Astrocyte (in vitro differentiated cells and primary cell): ENCODE measurements around the gene CEACAM19. TPM values are rescaled to one million over a fixed set of nuclear protein-coding genes. Genes with fewer than 3 reads are reported as not detected.

Experiments used
- DNase-seq: peaks from one replicate; pipeline ENCODE4 v3.0.0-alpha.2; 2010; ENCODE audit warnings: low read depth
- FAIRE-seq: peaks from 2 replicates; lab custom pipeline; 2011; peaks lifted over from hg19 to GRCh38; lab: Jason Lieb, UNC
- H2AFZ ChIP-seq: 2 replicates; pipeline ENCODE4 v1.6.0; 2012; ENCODE audit warnings: low read depth, low read length, inconsistent platforms
- H3K27ac ChIP-seq: 2 replicates; pipeline ENCODE4 v1.5.1; 2011; ENCODE audit warnings: low read depth, low read length, inconsistent platforms
- H3K27me3 ChIP-seq: 2 replicates; pipeline ENCODE4 v1.6.0; 2011; ENCODE audit warnings: low read length, inconsistent platforms; ENCODE audit not compliant: insufficient read depth
- H3K36me3 ChIP-seq: 2 replicates; pipeline ENCODE4 v1.5.1; 2011; ENCODE audit warnings: low read length, inconsistent platforms; ENCODE audit not compliant: insufficient read depth
- H3K4me1 ChIP-seq: 2 replicates; pipeline ENCODE4 v1.5.1; 2011; ENCODE audit warnings: low read length, inconsistent platforms; ENCODE audit not compliant: insufficient read depth
- H3K4me2 ChIP-seq: 2 replicates; pipeline ENCODE4 v1.6.0; 2012; ENCODE audit warnings: low read length, inconsistent platforms
- H3K4me3 ChIP-seq: 2 replicates; pipeline ENCODE4 v1.5.1; 2011; ENCODE audit warnings: low read depth, mild to moderate bottlenecking, low read length, inconsistent platforms; ENCODE audit not compliant: insufficient read depth
- H3K79me2 ChIP-seq: 2 replicates; pipeline ENCODE4 v1.6.0; 2012; ENCODE audit warnings: mild to moderate bottlenecking, low read length, inconsistent platforms; ENCODE audit not compliant: insufficient read depth
- H3K9ac ChIP-seq: 2 replicates; pipeline ENCODE4 v1.6.0; 2012; ENCODE audit warnings: mild to moderate bottlenecking, low read length, inconsistent platforms
- H3K9me3 ChIP-seq: 2 replicates; pipeline ENCODE4 v1.5.1; 2012; ENCODE audit warnings: low read depth, mild to moderate bottlenecking, low read length, inconsistent platforms; ENCODE audit not compliant: insufficient read depth
- H4K20me1 ChIP-seq: 2 replicates; pipeline ENCODE4 v1.6.0; 2012; ENCODE audit warnings: low read length, inconsistent platforms; ENCODE audit not compliant: insufficient read depth
- H3K27ac Mint-ChIP-seq: one replicate; pipeline ENCODE4 v1.8.0; 2021; ENCODE audit warnings: mild to moderate bottlenecking, mixed read lengths; ENCODE audit not compliant: unreplicated experiment
- H3K27me3 Mint-ChIP-seq: one replicate; pipeline ENCODE4 v1.8.0; 2021; ENCODE audit warnings: low read depth, mixed read lengths; ENCODE audit not compliant: unreplicated experiment
- H3K36me3 Mint-ChIP-seq: one replicate; pipeline ENCODE4 v1.8.0; 2021; ENCODE audit warnings: low read depth, mixed read lengths; ENCODE audit not compliant: unreplicated experiment
- H3K4me1 Mint-ChIP-seq: one replicate; pipeline ENCODE4 v1.8.0; 2021; ENCODE audit warnings: low read depth, mixed read lengths; ENCODE audit not compliant: unreplicated experiment
- H3K4me3 Mint-ChIP-seq: one replicate; pipeline ENCODE4 v1.8.0; 2021; ENCODE audit warnings: mild to moderate bottlenecking, moderate library complexity, mixed read lengths; ENCODE audit not compliant: unreplicated experiment
- H3K9me3 Mint-ChIP-seq: one replicate; pipeline ENCODE4 v1.8.0; 2021; ENCODE audit warnings: mild to moderate bottlenecking, mixed read lengths; ENCODE audit not compliant: unreplicated experiment
- EZH2 ChIP-seq: IDR thresholded peaks from 2 replicates; pipeline ENCODE4 v1.6.1; 2012; ENCODE audit warnings: mild to moderate bottlenecking, low read length, inconsistent platforms; ENCODE audit not compliant: insufficient read depth
- total RNA-seq: library from RNA; stranded (reverse); gene quantifications from 2 replicates; pipeline ENCODE4 v1.2.1, GENCODE V29; 2021
- TF ChIP-seq, protein P1 (sequence below): IDR thresholded peaks from 2 replicates; pipeline ENCODE4 v1.5.1; 2011; ENCODE audit warnings: low read depth, mild to moderate bottlenecking, inconsistent platforms, low read length, moderate library complexity; ENCODE audit not compliant: insufficient read depth

The CEACAM19 gene
- total RNA-seq, 1 donor from 2014 or later, result 8.0 TPM

DNA sequence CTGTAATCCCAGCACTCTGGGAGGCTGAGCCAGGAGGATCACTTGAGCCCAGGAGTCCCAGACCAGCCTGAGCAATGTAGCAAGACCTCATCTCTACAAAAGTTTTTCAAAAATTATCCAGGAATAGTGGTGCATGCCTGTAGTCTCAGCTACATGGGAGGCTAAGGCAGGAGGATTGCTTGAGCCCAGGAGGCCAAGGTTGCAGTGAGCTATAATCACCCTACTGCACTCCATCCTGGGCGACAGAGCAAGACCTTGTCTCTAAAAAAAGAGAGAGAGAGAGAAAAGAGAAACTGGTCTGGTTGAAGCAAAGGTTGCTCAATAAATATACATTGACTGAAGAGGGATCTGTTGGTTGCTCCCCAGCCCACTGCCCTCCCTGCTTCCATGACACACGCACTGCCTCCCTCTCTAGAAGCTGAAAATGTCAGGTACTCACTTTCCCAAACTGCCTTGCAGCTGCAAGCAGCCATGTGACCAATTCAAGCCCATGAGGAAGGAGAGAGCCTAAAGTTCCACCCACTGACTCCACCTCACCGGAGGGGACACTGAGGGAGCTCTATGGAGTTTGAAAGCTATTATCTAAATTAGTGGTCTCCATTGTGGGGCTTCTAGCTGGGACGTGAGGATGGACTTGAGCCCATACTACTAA lies 41.7 kb downstream of the CEACAM19 start:
- Mint-ChIP-seq H3K36me3 (peaks cover 3% of the 10 kb centered on the region), H3K9me3 (peaks cover 6% of the 10 kb centered on the region), H3K4me3 (no peak overlapping the region), H3K27ac (no peak overlapping the region), H3K27me3 (peaks cover 2% of the 10 kb centered on the region), H3K4me1 (peaks cover under 1% of the 10 kb centered on the region)
- Histone ChIP-seq H3K36me3 (no peaks in the 10 kb centered on the region), H4K20me1 (no peaks in the 10 kb centered on the region), H3K4me3 (no peak overlapping the region), H3K27ac (no peak overlapping the region), H3K4me1 (no peaks in the 10 kb centered on the region), H3K27me3 (no peaks in the 10 kb centered on the region), H2AFZ (no peak overlapping the region), H3K4me2 (no peak overlapping the region), H3K9me3 (peaks cover 3% of the 10 kb centered on the region), H3K9ac (no peak overlapping the region), H3K79me2 (no peaks in the 10 kb centered on the region)
- TF ChIP-seq, protein P1, sequence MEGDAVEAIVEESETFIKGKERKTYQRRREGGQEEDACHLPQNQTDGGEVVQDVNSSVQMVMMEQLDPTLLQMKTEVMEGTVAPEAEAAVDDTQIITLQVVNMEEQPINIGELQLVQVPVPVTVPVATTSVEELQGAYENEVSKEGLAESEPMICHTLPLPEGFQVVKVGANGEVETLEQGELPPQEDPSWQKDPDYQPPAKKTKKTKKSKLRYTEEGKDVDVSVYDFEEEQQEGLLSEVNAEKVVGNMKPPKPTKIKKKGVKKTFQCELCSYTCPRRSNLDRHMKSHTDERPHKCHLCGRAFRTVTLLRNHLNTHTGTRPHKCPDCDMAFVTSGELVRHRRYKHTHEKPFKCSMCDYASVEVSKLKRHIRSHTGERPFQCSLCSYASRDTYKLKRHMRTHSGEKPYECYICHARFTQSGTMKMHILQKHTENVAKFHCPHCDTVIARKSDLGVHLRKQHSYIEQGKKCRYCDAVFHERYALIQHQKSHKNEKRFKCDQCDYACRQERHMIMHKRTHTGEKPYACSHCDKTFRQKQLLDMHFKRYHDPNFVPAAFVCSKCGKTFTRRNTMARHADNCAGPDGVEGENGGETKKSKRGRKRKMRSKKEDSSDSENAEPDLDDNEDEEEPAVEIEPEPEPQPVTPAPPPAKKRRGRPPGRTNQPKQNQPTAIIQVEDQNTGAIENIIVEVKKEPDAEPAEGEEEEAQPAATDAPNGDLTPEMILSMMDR, result no peak
- no peak for TF ChIP-seq EZH2
- FAIRE-seq (no peak), DNase-seq (no peak)

DNA sequence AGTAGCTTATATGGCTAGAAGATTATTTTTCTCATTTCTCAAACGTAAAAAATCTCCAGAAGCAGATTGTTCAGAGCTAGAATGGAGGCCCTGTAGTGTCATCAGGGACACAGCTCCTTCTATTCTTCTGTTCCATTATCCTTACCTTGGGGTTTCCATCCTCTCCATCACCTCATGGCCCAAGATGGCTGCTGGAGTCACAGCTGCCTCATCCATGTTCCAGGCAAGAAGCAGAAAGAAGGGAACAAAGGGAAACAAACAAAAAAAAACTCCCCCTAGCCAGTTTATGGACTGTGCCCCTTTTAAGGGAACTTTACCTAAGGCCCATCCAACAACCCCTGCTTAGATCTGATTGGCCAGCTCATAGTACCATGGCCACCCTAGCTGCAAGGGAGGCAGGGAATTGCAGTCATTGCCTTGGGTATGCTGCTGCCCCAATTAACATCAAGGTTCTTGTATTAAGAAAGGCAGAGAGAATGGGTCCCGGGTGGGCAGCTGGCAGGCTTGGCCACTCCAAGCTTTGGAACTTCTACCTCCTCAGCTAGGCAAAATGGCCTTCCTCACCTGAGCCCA lies 43.4 kb downstream of the CEACAM19 start:
- no peak for TF ChIP-seq EZH2
- TF ChIP-seq, protein P1, result no peak
- no peak overlapping the region for H3K4me3 Mint-ChIP-seq
- H3K27me3 Mint-ChIP-seq, result peaks cover 2% of the 10 kb centered on the region

DNA sequence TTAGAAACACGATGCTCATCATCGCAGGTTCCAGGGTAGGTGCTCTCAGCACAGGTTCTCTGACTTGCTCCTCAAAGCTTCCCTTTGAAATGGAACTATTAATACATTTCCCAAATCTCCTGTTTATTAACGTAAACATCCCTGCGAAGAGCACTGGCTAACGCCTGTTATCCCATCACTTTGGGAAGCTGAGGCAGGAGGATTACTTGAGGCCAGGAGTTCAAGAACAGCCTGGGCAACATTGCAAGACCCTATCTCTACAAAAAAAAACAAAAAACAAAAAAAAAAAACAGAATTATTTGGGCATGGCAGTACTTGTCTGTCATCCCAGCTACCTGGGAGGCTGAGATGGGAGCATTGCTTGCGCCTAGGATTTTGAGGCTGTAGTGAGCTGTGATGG lies 46.3 kb downstream of the CEACAM19 start:
- H3K79me2 ChIP-seq, result no peaks in the 10 kb centered on the region
- H3K9ac ChIP-seq, result no peak overlapping the region
- peaks cover 4% of the 10 kb centered on the region for H3K9me3 Mint-ChIP-seq
- H4K20me1 ChIP-seq, result no peaks in the 10 kb centered on the region
- no peak for TF ChIP-seq EZH2
- TF ChIP-seq, protein P1, result no peak
- H3K4me3 Mint-ChIP-seq, result no peak overlapping the region
- H3K36me3 ChIP-seq, result no peaks in the 10 kb centered on the region
- H3K4me1 ChIP-seq, result peaks cover 17% of the 10 kb centered on the region
- no peak overlapping the region for H3K4me3 ChIP-seq
- H3K27ac ChIP-seq, result no peak overlapping the region
- FAIRE-seq (no peak), DNase-seq (no peak)
- peaks cover 2% of the 10 kb centered on the region for H3K27me3 Mint-ChIP-seq
- H3K27me3 ChIP-seq, result no peaks in the 10 kb centered on the region
- H2AFZ ChIP-seq, result no peak overlapping the region
- H3K4me2 ChIP-seq, result no peak overlapping the region
- H3K36me3 Mint-ChIP-seq, result no peaks in the 10 kb centered on the region
- no peak overlapping the region for H3K27ac Mint-ChIP-seq
- peaks cover 8% of the 10 kb centered on the region for H3K4me1 Mint-ChIP-seq
- peaks cover 3% of the 10 kb centered on the region for H3K9me3 ChIP-seq

More for the DNA sequence above, 43.4 kb downstream of the CEACAM19 start:
- peaks cover 6% of the 10 kb centered on the region for H3K4me1 Mint-ChIP-seq
- Histone ChIP-seq H3K4me3 (no peak overlapping the region), H3K4me2 (no peak overlapping the region), H3K9ac (no peak overlapping the region), H3K4me1 (peaks cover 15% of the 10 kb centered on the region), H3K9me3 (peaks cover 3% of the 10 kb centered on the region), H3K79me2 (no peaks in the 10 kb centered on the region), H3K36me3 (no peaks in the 10 kb centered on the region), H2AFZ (no peak overlapping the region), H4K20me1 (no peaks in the 10 kb centered on the region), H3K27me3 (no peaks in the 10 kb centered on the region), H3K27ac (no peak overlapping the region)
- H3K36me3 Mint-ChIP-seq, result peaks cover 3% of the 10 kb centered on the region
- FAIRE-seq, result no peak
- peaks cover 6% of the 10 kb centered on the region for H3K9me3 Mint-ChIP-seq
- H3K27ac Mint-ChIP-seq, result no peak overlapping the region
- no peak for DNase-seq
